K562 (cell line): Measurements from ENCODE around the gene SLC66A2.

ENCODE experiments used
- ATF7 ChIP-seq: fragments of 450-650 bp; IDR thresholded peaks from 2 replicates; pipeline ENCODE4 v1.7.1; 2014; ENCODE audit warnings: mild to moderate bottlenecking, moderate library complexity
- CTCF ChIP-seq, 3 experiments: IDR thresholded peaks in 2 of 3; conservative IDR thresholded peaks in 1 of 3; 2 replicates each; pipeline ENCODE4 v1.5.1; 2011 to 2012; ENCODE audit warnings: low read length in 3 of 3, mild to moderate bottlenecking in 3 of 3, control low read depth in 2 of 3, improper control_type of control experiment in 1 of 3, inconsistent platforms in 1 of 3, low read depth in 1 of 3, mixed read lengths in 1 of 3, moderate library complexity in 1 of 3; ENCODE audit not compliant: insufficient read depth in 2 of 3
- PHF8 ChIP-seq: fragments of 200-600 bp; sonication (generic); IDR thresholded peaks from 2 replicates; pipeline ENCODE4 v1.6.1; 2012; ENCODE audit warnings: mixed run types, mild to moderate bottlenecking, inconsistent platforms, low read length, moderate library complexity, borderline replicate concordance

GRCh38 chr18:79890674-79891073 lies 60.8 kb downstream of the SLC66A2 start:
- TF ChIP-seq CTCF (IDR thresholded peaks at IDR 0.05 in 2 of 3, conservative IDR thresholded peaks at IDR 0.05 in 1 of 3; ENCODE audit: insufficient read depth in 2 of 3, low read depth in 1 of 3, low read length in 3 of 3) (no peak), ATF7 (no peak), PHF8 (no peak)
